OCI-LY1 (cell line): Measurements from ENCODE around the gene MAML1.

Experiments
- EZH2 ChIP-seq: fragments of 200-600 bp; sonication (generic), shearing (Covaris generic); IDR thresholded peaks from 2 replicates; pipeline ENCODE4 v1.8.0; 2017; ENCODE audit warnings: borderline replicate concordance, mixed run types, mild to moderate bottlenecking, antibody characterized with exemption, low read length, moderate library complexity, mixed read lengths
- TF ChIP-seq, protein P1 (sequence below): fragments of 200-600 bp; sonication (generic), shearing (Covaris generic); IDR thresholded peaks from 2 replicates; pipeline ENCODE4 v1.5.1; 2017; ENCODE audit warnings: mild to moderate bottlenecking, antibody characterized with exemption, low read length, moderate library complexity, mixed read lengths

DNA sequence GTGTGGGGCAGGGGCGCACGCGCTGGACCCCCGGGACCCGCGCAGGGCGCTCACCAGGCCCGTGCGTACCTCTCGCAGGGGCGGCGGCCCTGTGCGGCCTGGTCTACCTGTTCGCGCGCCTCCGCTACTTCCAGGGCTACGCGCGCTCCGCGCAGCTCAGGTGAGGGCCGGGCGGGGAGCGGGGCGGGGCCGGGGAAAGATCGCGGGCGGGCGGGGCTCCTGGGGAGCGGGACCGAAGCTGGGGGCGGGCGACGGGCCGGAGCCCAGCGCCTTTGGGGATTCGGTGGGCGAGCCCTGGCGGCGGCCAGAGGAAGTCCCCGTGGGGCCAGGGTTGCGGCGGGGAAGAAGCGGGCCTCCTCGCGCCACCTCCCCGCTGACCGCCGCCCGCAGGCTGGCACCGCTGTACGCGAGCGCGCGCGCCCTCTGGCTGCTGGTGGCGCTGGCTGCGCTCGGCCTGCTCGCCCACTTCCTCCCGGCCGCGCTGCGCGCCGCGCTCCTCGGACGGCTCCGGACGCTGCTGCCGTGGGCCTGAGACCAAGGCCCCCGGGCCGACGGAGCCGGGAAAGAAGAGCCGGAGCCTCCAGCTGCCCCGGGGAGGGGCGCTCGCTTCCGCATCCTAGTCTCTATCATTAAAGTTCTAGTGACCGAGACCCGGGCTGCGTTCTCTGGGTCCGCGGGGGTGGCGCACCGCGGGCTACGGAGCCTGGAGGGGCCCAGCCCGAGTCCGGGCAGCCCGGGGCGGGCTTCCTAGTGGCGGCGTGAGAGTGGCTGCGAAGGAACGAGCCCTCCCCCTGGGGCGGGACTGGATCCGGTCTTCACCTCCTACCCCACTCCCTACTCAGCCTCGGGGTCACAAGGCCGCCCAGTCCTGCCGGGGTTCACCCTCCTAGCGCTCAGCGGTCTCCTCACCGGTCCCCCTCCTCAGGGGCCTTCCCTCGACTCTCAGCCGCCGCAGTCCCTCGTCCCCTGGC lies 63.5 kb downstream of the MAML1 start:
- TF ChIP-seq, protein P1, sequence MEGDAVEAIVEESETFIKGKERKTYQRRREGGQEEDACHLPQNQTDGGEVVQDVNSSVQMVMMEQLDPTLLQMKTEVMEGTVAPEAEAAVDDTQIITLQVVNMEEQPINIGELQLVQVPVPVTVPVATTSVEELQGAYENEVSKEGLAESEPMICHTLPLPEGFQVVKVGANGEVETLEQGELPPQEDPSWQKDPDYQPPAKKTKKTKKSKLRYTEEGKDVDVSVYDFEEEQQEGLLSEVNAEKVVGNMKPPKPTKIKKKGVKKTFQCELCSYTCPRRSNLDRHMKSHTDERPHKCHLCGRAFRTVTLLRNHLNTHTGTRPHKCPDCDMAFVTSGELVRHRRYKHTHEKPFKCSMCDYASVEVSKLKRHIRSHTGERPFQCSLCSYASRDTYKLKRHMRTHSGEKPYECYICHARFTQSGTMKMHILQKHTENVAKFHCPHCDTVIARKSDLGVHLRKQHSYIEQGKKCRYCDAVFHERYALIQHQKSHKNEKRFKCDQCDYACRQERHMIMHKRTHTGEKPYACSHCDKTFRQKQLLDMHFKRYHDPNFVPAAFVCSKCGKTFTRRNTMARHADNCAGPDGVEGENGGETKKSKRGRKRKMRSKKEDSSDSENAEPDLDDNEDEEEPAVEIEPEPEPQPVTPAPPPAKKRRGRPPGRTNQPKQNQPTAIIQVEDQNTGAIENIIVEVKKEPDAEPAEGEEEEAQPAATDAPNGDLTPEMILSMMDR = peak; percentile 64
- TF ChIP-seq EZH2 = no peak
